Endothelial cell of umbilical vein (primary cell): ENCODE measurements around the gene PIF1. TPM values are rescaled to one million over a fixed set of nuclear protein-coding genes. Genes with fewer than 3 reads are reported as not detected.

ENCODE experiments used
- BruUV-seq: library from RNA; stranded (reverse); fragments of 400-500 nt; replicated peaks from 2 replicates; lab custom pipeline; 2021; lab: Mats Ljungman, UMichigan
- CTCF ChIA-PET: fragments of 300-600, 350-600 bp; sonication (Branson Sonifier 250); formaldehyde crosslinking; loops from one replicate; lab custom pipeline; 2021; ENCODE audit warnings: antibody characterized with exemption, inconsistent platforms; lab: Charles Lee
- POLR2A ChIA-PET: fragments of 300-600, 350-600 bp; sonication (Branson Sonifier 250); formaldehyde crosslinking; loops from one replicate; lab custom pipeline; 2021; ENCODE audit warnings: antibody characterized with exemption, inconsistent platforms; lab: Charles Lee
- DNase-seq: peaks from one replicate; pipeline ENCODE4 v3.0.0-alpha.2; 2011; ENCODE audit warnings: low read depth, low spot score
- FAIRE-seq: peaks from 2 replicates; lab custom pipeline; 2011; peaks lifted over from hg19 to GRCh38; lab: Jason Lieb, UNC
- H2AFZ ChIP-seq: 2 replicates; pipeline ENCODE4 v1.6.0; 2012; ENCODE audit warnings: low read depth, low read length, control low read depth, inconsistent platforms
- H3K27ac ChIP-seq: 2 replicates; pipeline ENCODE4 v1.5.1; 2011; ENCODE audit warnings: low read depth, mild to moderate bottlenecking, control low read depth, low read length, moderate library complexity; ENCODE audit not compliant: insufficient read depth
- H3K27me3 ChIP-seq, 2 experiments: 2 replicates each; pipeline versions ENCODE4 v1.6.0 to v1.6.1; 2011; ENCODE audit warnings: low read length in 2 of 2, mixed read lengths in 1 of 2; ENCODE audit not compliant: control insufficient read depth in 2 of 2, insufficient read depth in 2 of 2
- H3K36me3 ChIP-seq, 2 experiments: 2 replicates in 1 of 2; 3 replicates in 1 of 2; pipeline ENCODE4 v1.5.1; 2011; ENCODE audit warnings: low read length in 2 of 2, mild to moderate bottlenecking in 1 of 2, moderate library complexity in 1 of 2; ENCODE audit not compliant: control insufficient read depth in 2 of 2, insufficient read depth in 2 of 2; ENCODE audit errors: extremely low read depth in 1 of 2
- H3K4me1 ChIP-seq: 3 replicates; pipeline ENCODE4 v1.5.1; 2011; ENCODE audit warnings: mild to moderate bottlenecking, low read length; ENCODE audit not compliant: control insufficient read depth, insufficient read depth; ENCODE audit errors: extremely low read depth
- H3K4me2 ChIP-seq: 2 replicates; pipeline ENCODE4 v1.6.1; 2011; ENCODE audit warnings: low read length, control low read depth, mixed read lengths; ENCODE audit not compliant: insufficient read depth
- H3K4me3 ChIP-seq, 3 experiments: fragments of 200-600 bp in 1 of 3; sonication (generic), shearing (Covaris generic) in 1 of 3; replicated peaks in 1 of 3; 2 replicates each; pipeline ENCODE4 v1.5.1; 2011 to 2016; ENCODE audit warnings: control low read depth in 3 of 3, low read length in 3 of 3, mild to moderate bottlenecking in 2 of 3, inconsistent platforms in 1 of 3, low read depth in 1 of 3, moderate library complexity in 1 of 3; ENCODE audit not compliant: insufficient read depth in 1 of 3
- H3K79me2 ChIP-seq: 2 replicates; pipeline ENCODE4 v1.6.0; 2012; ENCODE audit warnings: low read length, inconsistent platforms; ENCODE audit not compliant: control insufficient read depth, insufficient read depth
- H3K9ac ChIP-seq: replicated peaks from 2 replicates; pipeline ENCODE3; 2011; ENCODE audit warnings: low read length, control low read depth; ENCODE audit not compliant: insufficient read depth; ENCODE audit errors: extremely low read depth
- H3K9me1 ChIP-seq: replicated peaks from 3 replicates; pipeline ENCODE4 v1.6.0; 2011; ENCODE audit warnings: mild to moderate bottlenecking, low read length; ENCODE audit not compliant: control insufficient read depth, insufficient read depth; ENCODE audit errors: extremely low read depth
- H3K9me3 ChIP-seq: replicated peaks from 2 replicates; pipeline ENCODE4 v1.5.1; 2012; ENCODE audit warnings: low read length, inconsistent platforms; ENCODE audit not compliant: control insufficient read depth, insufficient read depth
- H4K20me1 ChIP-seq: replicated peaks from 2 replicates; pipeline ENCODE3; 2011; ENCODE audit warnings: mild to moderate bottlenecking, low read length; ENCODE audit not compliant: control insufficient read depth, insufficient read depth; ENCODE audit errors: extremely low read depth
- CTCF ChIP-seq, 2 donors: IDR thresholded peaks; 1 replicate in 1 of 2; 2 replicates in 1 of 2; pipeline ENCODE4 v1.5.1; 2011; ENCODE audit warnings: low read length in 2 of 2, mild to moderate bottlenecking in 2 of 2, moderate library complexity in 2 of 2, control low read depth in 1 of 2, inconsistent platforms in 1 of 2, low read depth in 1 of 2; ENCODE audit not compliant: insufficient read depth in 1 of 2; ENCODE audit errors: extremely low read depth in 1 of 2
- EZH2 ChIP-seq: IDR thresholded peaks from 2 replicates; pipeline ENCODE4 v1.6.1; 2012; ENCODE audit warnings: borderline replicate concordance, low read depth, mild to moderate bottlenecking, moderate library complexity, low read length, inconsistent platforms; ENCODE audit not compliant: severe bottlenecking
- FOS ChIP-seq: IDR thresholded peaks from 2 replicates; pipeline ENCODE4 v1.6.1; 2011; ENCODE audit warnings: mild to moderate bottlenecking, low read length, moderate library complexity, borderline replicate concordance; ENCODE audit not compliant: insufficient read depth
- GATA2 ChIP-seq: IDR thresholded peaks from 2 replicates; pipeline ENCODE4 v1.7.0; 2011; ENCODE audit warnings: low read depth, mild to moderate bottlenecking, moderate library complexity, mixed read lengths, low read length; ENCODE audit not compliant: insufficient read length, insufficient read depth
- JUN ChIP-seq: IDR thresholded peaks from 2 replicates; pipeline ENCODE4 v1.6.1; 2011; ENCODE audit warnings: borderline replicate concordance, low read depth; ENCODE audit not compliant: insufficient read length, insufficient read depth
- MAX ChIP-seq: IDR thresholded peaks from 2 replicates; pipeline ENCODE4 v1.6.1; 2011; ENCODE audit not compliant: insufficient read depth, insufficient read length
- MYC ChIP-seq: IDR thresholded peaks from one replicate; pipeline ENCODE4 v1.6.1; 2011; ENCODE audit warnings: mild to moderate bottlenecking, low read depth, low read length
- POLR2A ChIP-seq: IDR thresholded peaks from 2 replicates; pipeline ENCODE4 v1.6.1; 2012; ENCODE audit warnings: low read depth, mild to moderate bottlenecking, control low read depth, low read length
- POLR2AphosphoS5 ChIP-seq: IDR thresholded peaks from 2 replicates; pipeline ENCODE4 v1.6.1; 2012; ENCODE audit warnings: low read depth, mild to moderate bottlenecking, control low read depth, low read length, moderate library complexity; ENCODE audit not compliant: insufficient read depth
- dilution Hi-C: fragments of 300-500 bp; cut with MboI; formaldehyde crosslinking; loops from one replicate; pipeline ENCODE4 v1.15.0; 2019; ENCODE audit warnings: low sequenced_read_pairs; ENCODE audit not compliant: extremely low pct_ligation_motif_present
- intact Hi-C: fragments of 100-400 bp; cut with micrococcal nuclease; formaldehyde crosslinking; loops from one replicate; pipeline ENCODE4 v1.10.0; 2022
- polyA plus RNA-seq, 4 experiments: library from polyadenylated mRNA; depleted of rRNA in 3 of 4; stranded (reverse) in 3 of 4; unstranded in 1 of 4; fragments of >200 nt; gene quantifications; 2 replicates each; pipeline versions ENCODE4 v1.2.1 to v1.2.3, GENCODE V29; 2011 to 2012; ENCODE audit warnings: missing spikeins in 1 of 4
- total RNA-seq: library from RNA; stranded (reverse); gene quantifications from 2 replicates; pipeline ENCODE4 v1.2.3, GENCODE V29; 2021

The PIF1 gene
- total and polyA plus RNA-seq, 2 donors (not counting 3 experiments of a cell fraction or from before 2014, with no cell fraction given): 18.6 to 52.7 TPM

DNA sequence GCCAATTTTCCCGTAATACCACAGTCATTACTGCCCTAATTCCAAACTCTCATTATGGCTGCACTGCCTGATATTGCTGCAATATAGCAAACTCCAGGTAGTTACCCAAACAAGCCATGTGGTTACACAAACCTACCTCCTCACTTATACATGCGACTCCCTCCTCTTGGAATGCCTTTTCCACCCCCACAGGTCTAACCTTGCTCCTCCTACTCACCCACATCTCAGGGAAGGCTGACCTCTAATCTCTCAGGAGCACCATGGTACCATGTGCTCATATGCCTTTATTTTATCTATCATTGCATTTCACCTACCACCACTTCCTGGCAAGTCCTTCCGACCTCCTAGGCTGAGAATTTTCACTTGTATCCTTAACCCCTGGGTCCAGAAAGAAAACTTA is 53.0 kb downstream of the PIF1 start:
- no peak overlapping the region for H3K9ac ChIP-seq
- POLR2A ChIA-PET: no interaction called here
- DNase-seq: no peak
- no peak for FAIRE-seq
- CTCF ChIA-PET: no interaction called here
- dilution Hi-C loops: no loop called here
- BruUV-seq: no TSS peak
- no peaks in the 10 kb centered on the region for H4K20me1 ChIP-seq
- intact Hi-C loops: no loop called here
- no peak for TF ChIP-seq MAX
- no peak for TF ChIP-seq CTCF (IDR thresholded peaks at IDR 0.05; ENCODE audit: extremely low read depth in 1 of 2, insufficient read depth in 1 of 2, low read depth in 1 of 2, low read length in 2 of 2)
- TF ChIP-seq JUN: no peak
- no peak for TF ChIP-seq FOS
- no peak for TF ChIP-seq POLR2A
- no peak for TF ChIP-seq EZH2
- TF ChIP-seq POLR2AphosphoS5: no peak
- TF ChIP-seq MYC: no peak
- no peak for TF ChIP-seq GATA2
- H3K9me3 ChIP-seq: no peaks in the 10 kb centered on the region
- H3K4me1 ChIP-seq: peaks cover 6% of the 10 kb centered on the region
- no peak overlapping the region for H3K4me2 ChIP-seq
- H3K27ac ChIP-seq: no peak overlapping the region
- H3K9me1 ChIP-seq: no peaks in the 10 kb centered on the region
- H3K4me3 ChIP-seq: no peak overlapping the region
- peaks cover 0 to 2% of the 10 kb centered on the region in 2 experiments for H3K27me3 ChIP-seq
- H3K36me3 ChIP-seq: no peaks in the 10 kb centered on the region
- H2AFZ ChIP-seq: no peak overlapping the region
- no peaks in the 10 kb centered on the region for H3K79me2 ChIP-seq
